Astrocyte (in vitro differentiated cells and primary cell): ENCODE measurements around the gene PLCH2. TPM values are rescaled to one million over a fixed set of nuclear protein-coding genes. Genes with fewer than 3 reads are reported as not detected.
A peak's percentile ranks its signal among the peaks of the same experiment; 100 is the strongest.

ENCODE experiments used
- DNase-seq: peaks from one replicate; pipeline ENCODE4 v3.0.0-alpha.2; 2010; ENCODE audit warnings: low read depth
- FAIRE-seq: peaks from 2 replicates; lab custom pipeline; 2011; peaks lifted over from hg19 to GRCh38; lab: Jason Lieb, UNC
- H2AFZ ChIP-seq: 2 replicates; pipeline ENCODE4 v1.6.0; 2012; ENCODE audit warnings: low read depth, low read length, inconsistent platforms
- H3K27ac ChIP-seq: 2 replicates; pipeline ENCODE4 v1.5.1; 2011; ENCODE audit warnings: low read depth, low read length, inconsistent platforms
- H3K27me3 ChIP-seq: 2 replicates; pipeline ENCODE4 v1.6.0; 2011; ENCODE audit warnings: low read length, inconsistent platforms; ENCODE audit not compliant: insufficient read depth
- H3K36me3 ChIP-seq: 2 replicates; pipeline ENCODE4 v1.5.1; 2011; ENCODE audit warnings: low read length, inconsistent platforms; ENCODE audit not compliant: insufficient read depth
- H3K4me1 ChIP-seq: 2 replicates; pipeline ENCODE4 v1.5.1; 2011; ENCODE audit warnings: low read length, inconsistent platforms; ENCODE audit not compliant: insufficient read depth
- H3K4me2 ChIP-seq: 2 replicates; pipeline ENCODE4 v1.6.0; 2012; ENCODE audit warnings: low read length, inconsistent platforms
- H3K4me3 ChIP-seq: 2 replicates; pipeline ENCODE4 v1.5.1; 2011; ENCODE audit warnings: low read depth, mild to moderate bottlenecking, low read length, inconsistent platforms; ENCODE audit not compliant: insufficient read depth
- H3K79me2 ChIP-seq: 2 replicates; pipeline ENCODE4 v1.6.0; 2012; ENCODE audit warnings: mild to moderate bottlenecking, low read length, inconsistent platforms; ENCODE audit not compliant: insufficient read depth
- H3K9ac ChIP-seq: 2 replicates; pipeline ENCODE4 v1.6.0; 2012; ENCODE audit warnings: mild to moderate bottlenecking, low read length, inconsistent platforms
- H3K9me3 ChIP-seq: 2 replicates; pipeline ENCODE4 v1.5.1; 2012; ENCODE audit warnings: low read depth, mild to moderate bottlenecking, low read length, inconsistent platforms; ENCODE audit not compliant: insufficient read depth
- H4K20me1 ChIP-seq: 2 replicates; pipeline ENCODE4 v1.6.0; 2012; ENCODE audit warnings: low read length, inconsistent platforms; ENCODE audit not compliant: insufficient read depth
- H3K27ac Mint-ChIP-seq: one replicate; pipeline ENCODE4 v1.8.0; 2021; ENCODE audit warnings: mild to moderate bottlenecking, mixed read lengths; ENCODE audit not compliant: unreplicated experiment
- H3K27me3 Mint-ChIP-seq: one replicate; pipeline ENCODE4 v1.8.0; 2021; ENCODE audit warnings: low read depth, mixed read lengths; ENCODE audit not compliant: unreplicated experiment
- H3K36me3 Mint-ChIP-seq: one replicate; pipeline ENCODE4 v1.8.0; 2021; ENCODE audit warnings: low read depth, mixed read lengths; ENCODE audit not compliant: unreplicated experiment
- H3K4me1 Mint-ChIP-seq: one replicate; pipeline ENCODE4 v1.8.0; 2021; ENCODE audit warnings: low read depth, mixed read lengths; ENCODE audit not compliant: unreplicated experiment
- H3K4me3 Mint-ChIP-seq: one replicate; pipeline ENCODE4 v1.8.0; 2021; ENCODE audit warnings: mild to moderate bottlenecking, moderate library complexity, mixed read lengths; ENCODE audit not compliant: unreplicated experiment
- H3K9me3 Mint-ChIP-seq: one replicate; pipeline ENCODE4 v1.8.0; 2021; ENCODE audit warnings: mild to moderate bottlenecking, mixed read lengths; ENCODE audit not compliant: unreplicated experiment
- EZH2 ChIP-seq: IDR thresholded peaks from 2 replicates; pipeline ENCODE4 v1.6.1; 2012; ENCODE audit warnings: mild to moderate bottlenecking, low read length, inconsistent platforms; ENCODE audit not compliant: insufficient read depth
- total RNA-seq: library from RNA; stranded (reverse); gene quantifications from 2 replicates; pipeline ENCODE4 v1.2.1, GENCODE V29; 2021
- TF ChIP-seq, protein P1 (sequence below): IDR thresholded peaks from 2 replicates; pipeline ENCODE4 v1.5.1; 2011; ENCODE audit warnings: low read depth, mild to moderate bottlenecking, inconsistent platforms, low read length, moderate library complexity; ENCODE audit not compliant: insufficient read depth

Gene PLCH2
- total RNA-seq, 1 donor from 2014 or later: 2.0 TPM

DNA sequence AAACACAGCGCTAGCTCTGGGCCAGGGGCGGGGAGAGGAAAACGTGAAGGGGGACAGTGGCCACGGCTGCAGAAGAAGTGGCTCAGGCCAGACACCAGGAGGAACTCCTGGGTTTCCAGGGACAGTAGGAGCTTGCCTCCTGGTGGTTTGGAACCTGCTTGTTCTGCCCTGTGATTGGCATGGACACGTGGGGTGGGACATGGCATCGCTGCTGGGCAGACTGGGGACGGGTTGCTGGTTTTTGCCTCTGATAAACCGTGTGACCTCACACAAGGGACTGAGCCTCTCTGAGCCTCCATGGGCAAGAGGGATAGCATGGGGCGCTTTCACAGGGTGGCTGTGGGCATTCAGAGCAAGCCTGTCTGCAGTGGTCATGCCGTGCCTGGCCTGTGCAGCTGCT is 7.5 kb upstream of the PLCH2 start:
- Histone ChIP-seq H3K4me1 (no peaks in the 10 kb centered on the region), H3K9me3 (no peaks in the 10 kb centered on the region), H3K4me2 (no peak overlapping the region), H3K4me3 (no peak overlapping the region), H3K27me3 (peaks cover 4% of the 10 kb centered on the region), H2AFZ (no peak overlapping the region), H4K20me1 (peaks cover 6% of the 10 kb centered on the region), H3K79me2 (no peaks in the 10 kb centered on the region), H3K9ac (no peak overlapping the region), H3K36me3 (no peaks in the 10 kb centered on the region), H3K27ac (no peak overlapping the region)
- Mint-ChIP-seq H3K4me3 (peak overlapping the region; percentile 40), H3K27me3 (peaks cover 9% of the 10 kb centered on the region), H3K4me1 (peaks cover 4% of the 10 kb centered on the region), H3K27ac (no peak overlapping the region), H3K36me3 (no peaks in the 10 kb centered on the region), H3K9me3 (no peaks in the 10 kb centered on the region)
- TF ChIP-seq, protein P1, sequence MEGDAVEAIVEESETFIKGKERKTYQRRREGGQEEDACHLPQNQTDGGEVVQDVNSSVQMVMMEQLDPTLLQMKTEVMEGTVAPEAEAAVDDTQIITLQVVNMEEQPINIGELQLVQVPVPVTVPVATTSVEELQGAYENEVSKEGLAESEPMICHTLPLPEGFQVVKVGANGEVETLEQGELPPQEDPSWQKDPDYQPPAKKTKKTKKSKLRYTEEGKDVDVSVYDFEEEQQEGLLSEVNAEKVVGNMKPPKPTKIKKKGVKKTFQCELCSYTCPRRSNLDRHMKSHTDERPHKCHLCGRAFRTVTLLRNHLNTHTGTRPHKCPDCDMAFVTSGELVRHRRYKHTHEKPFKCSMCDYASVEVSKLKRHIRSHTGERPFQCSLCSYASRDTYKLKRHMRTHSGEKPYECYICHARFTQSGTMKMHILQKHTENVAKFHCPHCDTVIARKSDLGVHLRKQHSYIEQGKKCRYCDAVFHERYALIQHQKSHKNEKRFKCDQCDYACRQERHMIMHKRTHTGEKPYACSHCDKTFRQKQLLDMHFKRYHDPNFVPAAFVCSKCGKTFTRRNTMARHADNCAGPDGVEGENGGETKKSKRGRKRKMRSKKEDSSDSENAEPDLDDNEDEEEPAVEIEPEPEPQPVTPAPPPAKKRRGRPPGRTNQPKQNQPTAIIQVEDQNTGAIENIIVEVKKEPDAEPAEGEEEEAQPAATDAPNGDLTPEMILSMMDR: no peak
- TF ChIP-seq EZH2: no peak
- no peak for DNase-seq
- no peak for FAIRE-seq

DNA sequence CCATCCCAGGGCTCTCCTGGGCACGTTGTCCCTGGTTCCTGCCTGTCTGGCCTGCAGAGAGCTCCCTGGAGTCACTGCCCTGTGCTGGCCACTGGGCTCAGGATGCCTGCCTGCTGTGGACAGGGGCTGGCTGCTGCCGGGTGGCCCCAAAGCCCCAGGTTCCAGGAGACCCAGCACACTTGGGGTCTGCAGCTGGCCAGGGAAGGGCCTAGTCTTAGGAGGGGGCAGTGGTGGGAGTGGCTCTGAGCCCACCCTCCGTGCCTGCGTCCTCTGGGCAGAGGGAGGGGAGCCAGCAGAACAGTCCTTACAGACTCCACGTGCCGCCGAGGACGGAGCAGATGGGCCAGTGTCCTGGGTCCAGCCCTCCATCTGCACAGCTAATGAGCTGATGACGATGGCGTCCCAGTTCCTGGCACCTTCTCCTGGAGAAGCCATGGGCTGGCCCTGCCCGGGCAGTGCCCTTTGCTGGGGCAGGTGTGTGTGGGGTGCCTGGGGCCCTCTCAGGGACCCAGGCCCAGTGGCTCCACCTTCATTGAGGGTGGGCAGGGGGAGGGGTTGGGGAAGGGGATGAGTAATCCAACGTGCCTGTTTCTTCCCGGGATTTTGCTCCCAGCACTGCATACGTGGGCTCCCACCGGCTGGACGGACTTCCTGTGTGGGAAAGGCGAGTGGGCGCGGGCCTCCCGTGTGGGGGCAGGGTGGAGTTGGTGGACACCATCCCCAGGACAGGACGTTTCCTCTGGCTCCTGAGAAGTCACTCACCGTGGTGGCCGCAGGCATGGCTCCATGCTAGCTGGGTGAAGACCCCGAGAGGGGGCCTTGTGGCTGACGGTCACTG is 6.8 kb upstream of the PLCH2 start:
- no peaks in the 10 kb centered on the region for H3K4me1 ChIP-seq
- peaks cover 6% of the 10 kb centered on the region for H4K20me1 ChIP-seq
- H3K27ac Mint-ChIP-seq: no peak overlapping the region

More for the DNA sequence above, 6.8 kb upstream of the PLCH2 start:
- FAIRE-seq: no peak
- Histone ChIP-seq H3K9me3 (no peaks in the 10 kb centered on the region), H3K9ac (no peak overlapping the region), H3K79me2 (no peaks in the 10 kb centered on the region), H3K27ac (no peak overlapping the region), H3K27me3 (peaks cover 4% of the 10 kb centered on the region), H3K4me3 (no peak overlapping the region), H3K36me3 (no peaks in the 10 kb centered on the region), H3K4me2 (no peak overlapping the region), H2AFZ (no peak overlapping the region)
- no peak for DNase-seq
- peaks cover 4% of the 10 kb centered on the region for H3K27me3 Mint-ChIP-seq
- no peaks in the 10 kb centered on the region for H3K9me3 Mint-ChIP-seq
- H3K4me3 Mint-ChIP-seq: no peak overlapping the region
- H3K4me1 Mint-ChIP-seq: peaks cover 4% of the 10 kb centered on the region
- no peak for TF ChIP-seq EZH2
- TF ChIP-seq, protein P1: no peak
- no peaks in the 10 kb centered on the region for H3K36me3 Mint-ChIP-seq
